GM13977 (cell line): Measurements from ENCODE around the gene USP17L30.
"Not testable (repeated sequence)": the region's sequence is repeated elsewhere in the genome, so short reads cannot be mapped to it uniquely, and the experiment has no call there.

Experiments
- DNase-seq: peaks from one replicate; pipeline ENCODE4 v3.0.0; 2012; ENCODE audit warnings: low spot score
- in situ Hi-C: fragments of 300-500 bp; cut with MboI; formaldehyde crosslinking; loops from one replicate; pipeline ENCODE4 v1.12.0; 2022; ENCODE audit warnings: low sequenced_read_pairs, low pct_unique_long_range_greater_than_20kb, mixed read lengths, inconsistent platforms; ENCODE audit not compliant: unreplicated experiment
- TF ChIP-seq, protein P1 (sequence below): IDR thresholded peaks from 2 replicates; pipeline ENCODE4 v1.5.1; 2012; ENCODE audit warnings: mild to moderate bottlenecking, control low read depth; ENCODE audit not compliant: insufficient read depth; ENCODE audit errors: extremely low read depth, missing control alignments

USP17L30 gene

GRCh38 chr4:9362829-9363228, at the start of gene USP17L30:
Gene USP17L30, plus strand, starts transcription at chr4:9363129. Its CDS starts 0 bp downstream, at chr4:9363129.
- DNase-seq, in situ Hi-C loops: not testable (repeated sequence)

DNA sequence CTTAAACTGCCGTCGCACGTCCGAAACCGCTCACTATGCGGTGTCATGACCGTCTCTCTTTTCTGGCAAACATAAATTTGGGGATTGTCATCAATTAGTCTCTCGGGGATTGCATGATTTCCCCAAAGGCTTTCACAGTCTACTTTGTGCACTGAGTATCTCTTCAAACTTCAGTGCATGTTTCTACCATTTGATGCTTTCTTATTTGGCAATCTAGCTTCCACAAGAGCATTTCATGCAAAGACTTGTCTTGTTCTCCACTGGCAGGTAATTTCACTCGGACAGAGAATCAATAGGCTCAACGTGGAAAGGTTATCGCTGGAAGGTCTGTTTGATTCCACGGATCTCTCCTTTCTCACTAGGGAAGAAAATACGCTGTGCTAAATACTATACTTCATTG, 38.7 kb upstream of the USP17L30 start:
- in situ Hi-C loops, DNase-seq: not testable (repeated sequence)

GRCh38 chr4:9324865-9325264, 38.1 kb upstream of the USP17L30 start, which contains the start of gene USP17L24:
Gene USP17L24, plus strand, starts transcription at chr4:9325165. Its CDS starts 0 bp downstream, at chr4:9325165.
- in situ Hi-C loops: not testable (repeated sequence)

GRCh38 chr4:9329611-9330010, 33.3 kb upstream of the USP17L30 start, which contains the start of gene USP17L25:
Gene USP17L25, plus strand, starts transcription at chr4:9329911. Its CDS starts 0 bp downstream, at chr4:9329911.
- in situ Hi-C loops, DNase-seq: not testable (repeated sequence)

More at GRCh38 chr4:9324865-9325264, 38.1 kb upstream of the USP17L30 start, which contains the start of gene USP17L24:
- DNase-seq: not testable (repeated sequence)

- in situ Hi-C loops: not testable (repeated sequence)
Observed at GRCh38 chr4:9334358-9334757, 28.6 kb upstream of the USP17L30 start, which contains the start of gene USP17L26. Gene USP17L26, plus strand, starts transcription at chr4:9334658. Its CDS starts 0 bp downstream, at chr4:9334658.

GRCh38 chr4:9339103-9339502, 23.8 kb upstream of the USP17L30 start, which contains the start of gene USP17L5:
Gene USP17L5, plus strand, starts transcription at chr4:9339403. Its CDS starts 0 bp downstream, at chr4:9339403.
- DNase-seq, in situ Hi-C loops: not testable (repeated sequence)

More at GRCh38 chr4:9334358-9334757, 28.6 kb upstream of the USP17L30 start, which contains the start of gene USP17L26:
- not testable (repeated sequence) for DNase-seq

- DNase-seq, in situ Hi-C loops: not testable (repeated sequence)
Observed at GRCh38 chr4:9343848-9344247, 19.1 kb upstream of the USP17L30 start, which contains the start of gene USP17L27. Gene USP17L27, plus strand, starts transcription at chr4:9344148. Its CDS starts 0 bp downstream, at chr4:9344148.

DNA sequence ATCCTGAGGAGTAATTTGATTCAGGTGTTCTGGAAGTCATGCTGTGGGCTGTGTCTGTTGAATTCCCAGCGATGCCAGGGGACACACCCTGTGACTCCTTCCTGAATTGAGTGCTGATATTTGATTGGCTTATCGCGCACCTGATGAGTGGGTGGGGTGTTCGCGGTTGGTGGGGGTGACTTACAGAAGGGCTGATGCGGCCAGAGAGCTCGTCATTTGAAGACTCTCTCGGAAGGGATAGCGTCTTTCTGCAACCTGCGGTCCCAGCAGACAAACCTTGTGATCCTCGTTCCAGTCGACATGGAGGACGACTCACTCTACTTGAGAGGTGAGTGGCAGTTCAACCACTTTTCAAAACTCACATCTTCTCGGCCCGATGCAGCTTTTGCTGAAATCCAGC, 14.3 kb upstream of the USP17L30 start, which contains the start of gene USP17L28:
TSS of gene USP17L28 (plus strand) at position 301 of the 400 bp plus-strand sequence. CDS start at position 301, 0 bp downstream.
- DNase-seq, in situ Hi-C loops: not testable (repeated sequence)

- DNase-seq, in situ Hi-C loops: not testable (repeated sequence)
Observed at GRCh38 chr4:9350866-9351265, 12.1 kb upstream of the USP17L30 start.

- DNase-seq, in situ Hi-C loops: not testable (repeated sequence)
Observed at GRCh38 chr4:9353338-9353737, 9.6 kb upstream of the USP17L30 start, which contains the start of gene USP17L29. Gene USP17L29, plus strand, starts transcription at chr4:9353638. Its CDS starts 0 bp downstream, at chr4:9353638.

DNA sequence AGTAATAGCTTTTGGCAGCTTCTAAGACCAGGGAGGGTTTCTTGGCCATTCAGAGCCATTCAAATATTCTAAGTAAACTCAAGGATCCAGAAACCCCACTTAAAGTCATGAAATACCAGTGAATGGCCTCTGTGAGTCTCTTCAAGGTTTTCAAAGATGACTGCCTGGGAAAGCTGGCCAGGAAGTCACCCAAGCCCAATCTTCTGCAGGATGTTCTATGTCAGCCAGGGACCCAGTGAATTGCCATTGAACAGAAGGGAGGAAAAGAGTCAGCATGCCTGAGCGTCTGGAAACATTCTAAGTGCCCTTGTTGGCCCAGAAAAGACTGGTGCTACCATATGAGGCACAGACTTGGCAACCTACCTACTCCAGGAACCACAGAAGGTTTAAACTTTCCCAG, 17.0 kb downstream of the USP17L30 start:
- DNase-seq, in situ Hi-C loops: not testable (repeated sequence)

GRCh38 chr4:9381012-9381534, 18.1 kb downstream of the USP17L30 start:
- in situ Hi-C loops: not testable (repeated sequence)
- TF ChIP-seq, protein P1, sequence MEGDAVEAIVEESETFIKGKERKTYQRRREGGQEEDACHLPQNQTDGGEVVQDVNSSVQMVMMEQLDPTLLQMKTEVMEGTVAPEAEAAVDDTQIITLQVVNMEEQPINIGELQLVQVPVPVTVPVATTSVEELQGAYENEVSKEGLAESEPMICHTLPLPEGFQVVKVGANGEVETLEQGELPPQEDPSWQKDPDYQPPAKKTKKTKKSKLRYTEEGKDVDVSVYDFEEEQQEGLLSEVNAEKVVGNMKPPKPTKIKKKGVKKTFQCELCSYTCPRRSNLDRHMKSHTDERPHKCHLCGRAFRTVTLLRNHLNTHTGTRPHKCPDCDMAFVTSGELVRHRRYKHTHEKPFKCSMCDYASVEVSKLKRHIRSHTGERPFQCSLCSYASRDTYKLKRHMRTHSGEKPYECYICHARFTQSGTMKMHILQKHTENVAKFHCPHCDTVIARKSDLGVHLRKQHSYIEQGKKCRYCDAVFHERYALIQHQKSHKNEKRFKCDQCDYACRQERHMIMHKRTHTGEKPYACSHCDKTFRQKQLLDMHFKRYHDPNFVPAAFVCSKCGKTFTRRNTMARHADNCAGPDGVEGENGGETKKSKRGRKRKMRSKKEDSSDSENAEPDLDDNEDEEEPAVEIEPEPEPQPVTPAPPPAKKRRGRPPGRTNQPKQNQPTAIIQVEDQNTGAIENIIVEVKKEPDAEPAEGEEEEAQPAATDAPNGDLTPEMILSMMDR: peak; percentile 14
- peak; percentile 9 for DNase-seq
